Measurements from ENCODE around the gene BAHCC1.

Gene BAHCC1

GRCh38 chr17:81398176-81398831 lies 3.0 kb downstream of the BAHCC1 start:
- H3K4me3 ChIP-seq (ENCODE audit: low read depth, low read length) = peak overlapping the region; percentile 47
- no peak for TF ChIP-seq CTCF (IDR thresholded peaks at IDR 0.05; ENCODE audit: low read depth, low read length)

DNA sequence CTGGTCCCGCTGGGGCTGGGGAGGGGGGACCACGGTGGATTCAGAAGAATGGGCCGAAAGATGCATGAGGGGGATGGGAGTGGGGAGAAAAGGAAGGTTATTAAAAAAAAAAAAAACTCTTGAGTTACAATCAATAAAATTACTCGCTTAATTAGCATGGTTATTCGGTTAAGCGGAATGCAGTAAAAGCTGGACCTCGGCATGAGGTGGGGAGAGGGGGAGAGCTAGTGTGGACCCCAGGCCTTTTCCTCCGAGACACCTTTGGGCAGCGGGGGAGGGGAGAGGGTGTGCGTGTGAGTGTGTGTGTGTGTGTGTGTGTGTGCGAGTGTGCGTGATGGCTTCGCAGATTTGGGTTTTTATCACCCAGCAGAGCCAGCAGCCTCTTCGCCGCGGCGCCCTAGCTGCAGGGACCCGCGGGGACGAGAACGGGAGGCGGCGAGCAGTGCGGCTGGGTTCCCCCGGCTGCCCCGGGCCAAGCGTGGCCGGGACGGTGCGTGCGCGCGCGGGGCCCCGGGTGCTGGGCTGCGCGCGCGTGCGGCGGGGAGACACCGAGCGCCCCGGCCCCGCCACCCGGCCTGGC lies 3.7 kb downstream of the BAHCC1 start:
- H3K4me3 ChIP-seq (ENCODE audit: low read depth, low read length) = peak overlapping the region; percentile 47
- no peak for TF ChIP-seq CTCF (IDR thresholded peaks at IDR 0.05; ENCODE audit: low read depth, low read length)

DNA sequence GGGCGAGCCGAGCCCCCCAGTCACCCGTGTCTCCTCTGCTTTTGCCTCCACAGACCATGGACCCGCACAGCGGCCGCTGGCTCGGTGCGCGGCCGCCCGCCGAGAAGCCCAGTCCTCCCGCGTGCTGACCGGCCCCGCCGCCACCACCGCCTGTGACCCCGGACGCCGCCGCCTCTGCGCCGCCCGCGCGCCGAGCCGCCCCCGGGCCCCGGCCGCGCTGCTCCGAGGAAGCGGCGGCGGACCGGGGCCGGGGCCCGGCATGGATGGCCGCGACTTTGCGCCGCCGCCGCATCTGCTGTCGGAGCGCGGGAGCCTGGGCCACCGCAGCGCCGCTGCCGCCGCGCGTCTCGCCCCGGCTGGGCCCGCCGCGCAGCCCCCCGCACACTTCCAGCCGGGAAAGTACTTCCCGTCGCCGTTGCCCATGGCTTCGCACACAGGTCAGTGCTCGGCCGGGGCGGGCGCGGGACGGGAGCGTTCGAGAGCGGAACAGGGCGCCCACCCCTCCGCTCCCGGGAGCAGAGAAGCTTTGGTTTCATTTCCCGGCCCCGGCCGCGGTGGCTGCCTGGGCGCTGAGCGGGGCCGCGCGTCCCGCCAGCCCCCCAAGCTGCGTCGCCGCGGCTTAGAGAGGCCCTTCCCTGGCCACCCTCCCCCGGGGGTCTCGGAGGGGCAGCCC lies 4.4 kb downstream of the BAHCC1 start:
- TF ChIP-seq CTCF (IDR thresholded peaks at IDR 0.05; ENCODE audit: low read depth, low read length) = no peak
- peak overlapping the region; percentile 64 for H3K4me3 ChIP-seq (ENCODE audit: low read depth, low read length)

- TF ChIP-seq CTCF (IDR thresholded peaks at IDR 0.05; ENCODE audit: low read depth, low read length) = no peak
- H3K4me3 ChIP-seq (ENCODE audit: low read depth, low read length) = peak overlapping the region; percentile 64
Observed at GRCh38 chr17:81400154-81400977, 5.1 kb downstream of the BAHCC1 start.

GRCh38 chr17:81400996-81401722 lies 5.9 kb downstream of the BAHCC1 start:
- H3K4me3 ChIP-seq (ENCODE audit: low read depth, low read length) = peak overlapping the region; percentile 64
- TF ChIP-seq CTCF (IDR thresholded peaks at IDR 0.05; ENCODE audit: low read depth, low read length) = no peak

DNA sequence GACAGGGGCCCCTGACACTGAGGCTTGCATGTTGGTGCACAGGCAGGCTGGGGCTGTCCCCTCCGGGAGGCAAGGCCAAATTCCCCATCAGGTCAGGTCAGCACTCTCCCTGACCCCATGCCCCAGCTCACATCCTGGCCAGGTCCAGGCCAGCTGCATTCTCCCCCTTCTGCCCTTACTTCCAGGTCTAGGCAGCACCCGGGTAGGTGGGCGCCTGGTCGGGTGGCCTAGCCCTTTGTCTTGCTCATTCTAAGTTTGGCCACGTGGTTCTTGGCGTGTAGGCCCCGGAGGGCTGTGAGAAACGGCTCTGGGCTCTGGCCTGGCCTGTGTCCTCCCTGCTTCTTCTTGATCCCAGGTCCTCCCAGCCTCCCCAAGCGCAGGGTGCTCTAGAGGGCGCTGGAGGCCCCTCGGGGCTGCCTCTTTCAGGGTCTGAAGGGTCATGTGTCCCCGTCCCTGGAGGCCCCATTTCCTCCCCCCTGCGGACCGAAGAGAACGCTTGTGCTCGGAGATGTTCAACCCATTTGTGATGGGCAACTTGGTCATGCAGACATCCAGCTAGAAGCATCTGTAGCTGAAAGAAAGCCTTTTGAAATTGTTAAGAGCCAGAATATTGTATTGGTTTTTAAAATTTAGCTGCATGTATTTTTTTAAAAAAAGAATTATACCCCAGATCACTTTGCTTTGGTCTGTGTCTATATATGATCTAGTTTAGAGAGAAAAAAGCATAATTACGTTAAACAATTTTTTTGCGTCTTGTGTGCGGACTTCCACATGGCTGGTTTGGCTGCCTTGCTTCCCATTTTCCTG lies 6.7 kb downstream of the BAHCC1 start:
- peak; percentile 36 for TF ChIP-seq CTCF (IDR thresholded peaks at IDR 0.05; ENCODE audit: low read depth, low read length)
- H3K4me3 ChIP-seq (ENCODE audit: low read depth, low read length) = no peak overlapping the region

Measured in WI38 (cell line).